H1 (cell line): ENCODE data around the gene SNX12. TPM values are rescaled to one million over a fixed set of nuclear protein-coding genes. Genes with fewer than 3 reads are reported as not detected.

Experiments used
- ASH2L ChIP-seq: fragments of 200-600, 300-600 bp; sonication (generic); IDR thresholded peaks from one replicate; pipeline ENCODE4 v1.7.1; 2017; ENCODE audit warnings: low read length
- HDAC2 ChIP-seq, 2 experiments: fragments of 300-600 bp in 1 of 2; sonication (generic) in 1 of 2; IDR thresholded peaks; 2 replicates each; pipeline ENCODE4 v1.6.1; 2011 to 2012; ENCODE audit warnings: low read depth in 2 of 2, low read length in 2 of 2, mild to moderate bottlenecking in 2 of 2, moderate library complexity in 2 of 2, borderline replicate concordance in 1 of 2, inconsistent platforms in 1 of 2
- MAFK ChIP-seq: IDR thresholded peaks from 2 replicates; pipeline ENCODE4 v1.6.1; 2012; ENCODE audit warnings: low read depth, mild to moderate bottlenecking, improper control_type of control experiment, low read length
- RAD21 ChIP-seq, 2 experiments: IDR thresholded peaks in 1 of 2; conservative IDR thresholded peaks in 1 of 2; 2 replicates each; pipeline ENCODE4 v1.6.1; 2011; ENCODE audit warnings: low read depth in 2 of 2, low read length in 2 of 2, improper control_type of control experiment in 1 of 2, inconsistent platforms in 1 of 2, mild to moderate bottlenecking in 1 of 2, moderate library complexity in 1 of 2
- SAP30 ChIP-seq: fragments of 300-600 bp; sonication (generic); IDR thresholded peaks from 2 replicates; pipeline ENCODE4 v1.7.1; 2012; ENCODE audit warnings: low read length, moderate library complexity, mild to moderate bottlenecking, inconsistent platforms; ENCODE audit not compliant: insufficient read depth, insufficient replicate concordance
- ZNF274 ChIP-seq: IDR thresholded peaks from 2 replicates; pipeline ENCODE4 v1.7.0; 2012; ENCODE audit warnings: low read length, borderline replicate concordance; ENCODE audit errors: extremely low read depth
- polyA plus RNA-seq, 7 experiments: library from polyadenylated mRNA; depleted of rRNA in 3 of 7; stranded (reverse) in 5 of 7; unstranded in 2 of 7; fragments of >200 nt in 5 of 7; fragments of 200-250 nt in 2 of 7; gene quantifications; 1 replicate in 5 of 7; 2 replicates in 1 of 7; 4 replicates in 1 of 7; pipeline versions ENCODE4 v1.2.1 to v1.2.3, GENCODE V29; 2011 to 2013; ENCODE audit warnings: missing spikeins in 2 of 7, mixed read lengths in 2 of 7
- total RNA-seq: library from RNA; stranded (reverse); fragmentation: NEBNext Ultra II Directional; extraction: Animal tissue kit (Norgen Biotek cat#: 25700); gene quantifications from 2 replicates; pipeline ENCODE4 v1.2.1, GENCODE V29; 2021
- TF ChIP-seq, protein P1 (sequence below): fragments of 300-600 bp; sonication (generic); IDR thresholded peaks from 2 replicates; pipeline ENCODE4 v1.7.1; 2012; ENCODE audit warnings: low read length, moderate library complexity, mild to moderate bottlenecking, inconsistent platforms; ENCODE audit not compliant: insufficient replicate concordance
- TF ChIP-seq, protein P2 (sequence below): IDR thresholded peaks from 2 replicates; pipeline ENCODE4 v1.6.1; 2012; ENCODE audit warnings: inconsistent platforms

Gene SNX12
- total and polyA plus RNA-seq, 2 of the 8 experiments (the other 6 are each of a cell fraction or from before 2014, with no cell fraction given): 72.1 to 74.2 TPM

DNA sequence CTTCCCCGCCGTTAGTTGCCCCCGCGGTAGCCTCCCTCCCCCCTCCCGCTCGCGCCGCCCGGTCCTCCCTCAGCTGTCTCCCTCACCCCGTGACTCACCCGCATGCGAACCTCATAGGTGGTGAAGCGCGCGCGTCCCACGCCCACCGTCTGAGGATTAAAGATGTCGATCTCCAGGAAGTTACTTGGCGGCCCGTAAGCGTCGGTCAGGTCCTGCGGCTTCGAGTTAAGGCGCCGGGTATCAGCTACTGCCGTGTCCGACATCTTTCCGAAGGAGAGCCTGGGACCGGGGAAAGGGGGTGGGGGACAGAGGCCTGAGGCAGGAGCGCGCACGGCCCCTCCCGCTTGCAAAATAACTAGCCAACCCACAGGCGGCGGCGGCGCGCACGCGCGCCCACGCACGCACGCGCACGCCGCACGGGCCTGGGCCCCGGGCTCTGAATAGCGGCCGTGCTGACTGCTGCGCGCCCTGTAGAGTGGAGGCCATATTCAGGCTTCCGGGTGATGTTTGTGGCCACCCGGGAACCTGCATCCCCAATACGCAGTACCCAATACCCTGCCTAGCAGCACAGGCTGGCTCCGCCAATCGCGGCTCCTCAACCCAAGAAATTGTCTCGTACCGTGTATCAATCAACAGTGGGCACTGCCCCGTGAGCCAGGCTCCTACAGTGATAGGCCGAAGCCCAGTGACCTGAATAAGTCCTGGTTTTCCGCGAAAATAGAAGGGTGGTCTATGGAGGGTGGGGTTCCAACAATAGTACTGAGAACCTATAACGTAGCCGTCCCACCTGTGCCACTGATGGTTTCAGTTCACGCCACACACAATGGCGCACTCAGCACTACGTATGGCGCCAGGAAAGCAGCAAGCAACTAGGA lies at the start of gene SNX12 (continued):
- TF ChIP-seq, protein P1, sequence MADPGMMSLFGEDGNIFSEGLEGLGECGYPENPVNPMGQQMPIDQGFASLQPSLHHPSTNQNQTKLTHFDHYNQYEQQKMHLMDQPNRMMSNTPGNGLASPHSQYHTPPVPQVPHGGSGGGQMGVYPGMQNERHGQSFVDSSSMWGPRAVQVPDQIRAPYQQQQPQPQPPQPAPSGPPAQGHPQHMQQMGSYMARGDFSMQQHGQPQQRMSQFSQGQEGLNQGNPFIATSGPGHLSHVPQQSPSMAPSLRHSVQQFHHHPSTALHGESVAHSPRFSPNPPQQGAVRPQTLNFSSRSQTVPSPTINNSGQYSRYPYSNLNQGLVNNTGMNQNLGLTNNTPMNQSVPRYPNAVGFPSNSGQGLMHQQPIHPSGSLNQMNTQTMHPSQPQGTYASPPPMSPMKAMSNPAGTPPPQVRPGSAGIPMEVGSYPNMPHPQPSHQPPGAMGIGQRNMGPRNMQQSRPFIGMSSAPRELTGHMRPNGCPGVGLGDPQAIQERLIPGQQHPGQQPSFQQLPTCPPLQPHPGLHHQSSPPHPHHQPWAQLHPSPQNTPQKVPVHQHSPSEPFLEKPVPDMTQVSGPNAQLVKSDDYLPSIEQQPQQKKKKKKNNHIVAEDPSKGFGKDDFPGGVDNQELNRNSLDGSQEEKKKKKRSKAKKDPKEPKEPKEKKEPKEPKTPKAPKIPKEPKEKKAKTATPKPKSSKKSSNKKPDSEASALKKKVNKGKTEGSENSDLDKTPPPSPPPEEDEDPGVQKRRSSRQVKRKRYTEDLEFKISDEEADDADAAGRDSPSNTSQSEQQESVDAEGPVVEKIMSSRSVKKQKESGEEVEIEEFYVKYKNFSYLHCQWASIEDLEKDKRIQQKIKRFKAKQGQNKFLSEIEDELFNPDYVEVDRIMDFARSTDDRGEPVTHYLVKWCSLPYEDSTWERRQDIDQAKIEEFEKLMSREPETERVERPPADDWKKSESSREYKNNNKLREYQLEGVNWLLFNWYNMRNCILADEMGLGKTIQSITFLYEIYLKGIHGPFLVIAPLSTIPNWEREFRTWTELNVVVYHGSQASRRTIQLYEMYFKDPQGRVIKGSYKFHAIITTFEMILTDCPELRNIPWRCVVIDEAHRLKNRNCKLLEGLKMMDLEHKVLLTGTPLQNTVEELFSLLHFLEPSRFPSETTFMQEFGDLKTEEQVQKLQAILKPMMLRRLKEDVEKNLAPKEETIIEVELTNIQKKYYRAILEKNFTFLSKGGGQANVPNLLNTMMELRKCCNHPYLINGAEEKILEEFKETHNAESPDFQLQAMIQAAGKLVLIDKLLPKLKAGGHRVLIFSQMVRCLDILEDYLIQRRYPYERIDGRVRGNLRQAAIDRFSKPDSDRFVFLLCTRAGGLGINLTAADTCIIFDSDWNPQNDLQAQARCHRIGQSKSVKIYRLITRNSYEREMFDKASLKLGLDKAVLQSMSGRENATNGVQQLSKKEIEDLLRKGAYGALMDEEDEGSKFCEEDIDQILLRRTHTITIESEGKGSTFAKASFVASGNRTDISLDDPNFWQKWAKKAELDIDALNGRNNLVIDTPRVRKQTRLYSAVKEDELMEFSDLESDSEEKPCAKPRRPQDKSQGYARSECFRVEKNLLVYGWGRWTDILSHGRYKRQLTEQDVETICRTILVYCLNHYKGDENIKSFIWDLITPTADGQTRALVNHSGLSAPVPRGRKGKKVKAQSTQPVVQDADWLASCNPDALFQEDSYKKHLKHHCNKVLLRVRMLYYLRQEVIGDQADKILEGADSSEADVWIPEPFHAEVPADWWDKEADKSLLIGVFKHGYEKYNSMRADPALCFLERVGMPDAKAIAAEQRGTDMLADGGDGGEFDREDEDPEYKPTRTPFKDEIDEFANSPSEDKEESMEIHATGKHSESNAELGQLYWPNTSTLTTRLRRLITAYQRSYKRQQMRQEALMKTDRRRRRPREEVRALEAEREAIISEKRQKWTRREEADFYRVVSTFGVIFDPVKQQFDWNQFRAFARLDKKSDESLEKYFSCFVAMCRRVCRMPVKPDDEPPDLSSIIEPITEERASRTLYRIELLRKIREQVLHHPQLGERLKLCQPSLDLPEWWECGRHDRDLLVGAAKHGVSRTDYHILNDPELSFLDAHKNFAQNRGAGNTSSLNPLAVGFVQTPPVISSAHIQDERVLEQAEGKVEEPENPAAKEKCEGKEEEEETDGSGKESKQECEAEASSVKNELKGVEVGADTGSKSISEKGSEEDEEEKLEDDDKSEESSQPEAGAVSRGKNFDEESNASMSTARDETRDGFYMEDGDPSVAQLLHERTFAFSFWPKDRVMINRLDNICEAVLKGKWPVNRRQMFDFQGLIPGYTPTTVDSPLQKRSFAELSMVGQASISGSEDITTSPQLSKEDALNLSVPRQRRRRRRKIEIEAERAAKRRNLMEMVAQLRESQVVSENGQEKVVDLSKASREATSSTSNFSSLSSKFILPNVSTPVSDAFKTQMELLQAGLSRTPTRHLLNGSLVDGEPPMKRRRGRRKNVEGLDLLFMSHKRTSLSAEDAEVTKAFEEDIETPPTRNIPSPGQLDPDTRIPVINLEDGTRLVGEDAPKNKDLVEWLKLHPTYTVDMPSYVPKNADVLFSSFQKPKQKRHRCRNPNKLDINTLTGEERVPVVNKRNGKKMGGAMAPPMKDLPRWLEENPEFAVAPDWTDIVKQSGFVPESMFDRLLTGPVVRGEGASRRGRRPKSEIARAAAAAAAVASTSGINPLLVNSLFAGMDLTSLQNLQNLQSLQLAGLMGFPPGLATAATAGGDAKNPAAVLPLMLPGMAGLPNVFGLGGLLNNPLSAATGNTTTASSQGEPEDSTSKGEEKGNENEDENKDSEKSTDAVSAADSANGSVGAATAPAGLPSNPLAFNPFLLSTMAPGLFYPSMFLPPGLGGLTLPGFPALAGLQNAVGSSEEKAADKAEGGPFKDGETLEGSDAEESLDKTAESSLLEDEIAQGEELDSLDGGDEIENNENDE: no peak
- TF ChIP-seq MAFK: no peak
- peak; percentile 79 for TF ChIP-seq ASH2L
- no peak for TF ChIP-seq SAP30
- TF ChIP-seq HDAC2 (IDR thresholded peaks at IDR 0.05; ENCODE audit: borderline replicate concordance in 1 of 2, low read depth in 2 of 2, low read length in 2 of 2): no peak
- TF ChIP-seq RAD21 (IDR thresholded peaks at IDR 0.05 in 1 of 2, conservative IDR thresholded peaks at IDR 0.05 in 1 of 2; ENCODE audit: low read depth in 2 of 2, low read length in 2 of 2): no peak
- no peak for TF ChIP-seq ZNF274
- TF ChIP-seq, protein P2, sequence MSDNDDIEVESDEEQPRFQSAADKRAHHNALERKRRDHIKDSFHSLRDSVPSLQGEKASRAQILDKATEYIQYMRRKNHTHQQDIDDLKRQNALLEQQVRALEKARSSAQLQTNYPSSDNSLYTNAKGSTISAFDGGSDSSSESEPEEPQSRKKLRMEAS: peak; percentile 6; the same call in 1 of the 2 replicates
